Stimulated activated CD4-positive, alpha-beta T cell treated with anti-CD3 and anti-CD28 coated beads, Interleukin-4, amount 100 ng/mL, for 1 hour (primary cell): Measurements from ENCODE around the gene ARRDC4.

Experiments
- DNase-seq: peaks from one replicate; pipeline ENCODE4 v3.0.0-alpha.2; 2020

ARRDC4 gene

GRCh38 chr15:98000249-98001203 is 40.0 kb downstream of the ARRDC4 start:
- DNase-seq, result no peak

DNA sequence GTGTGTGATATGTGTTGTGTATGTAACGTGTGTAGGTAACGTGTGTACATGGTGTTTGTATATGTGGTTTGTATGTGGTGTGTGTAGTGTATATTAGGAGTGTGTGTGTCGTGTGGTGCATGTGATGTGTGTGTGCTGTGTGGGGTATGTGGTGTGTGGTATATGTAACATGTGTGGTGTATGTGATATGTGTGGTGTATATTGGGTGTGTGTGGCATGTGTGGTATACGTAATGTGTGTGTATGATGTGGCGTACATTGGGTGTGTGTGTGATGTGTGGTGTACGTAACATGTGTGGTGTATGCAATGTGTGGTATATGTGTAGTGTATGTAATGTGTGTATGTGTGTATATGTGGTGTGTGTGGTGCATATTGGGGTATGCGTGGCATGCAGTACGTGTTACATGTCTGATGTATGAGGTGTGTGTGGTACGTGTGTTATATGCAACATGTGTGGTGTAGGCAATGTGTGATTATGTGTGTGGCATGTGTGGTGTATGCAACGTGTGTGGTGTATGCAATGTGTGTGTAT is 41.2 kb downstream of the ARRDC4 start:
- no peak for DNase-seq

GRCh38 chr15:98002419-98002818 is 41.9 kb downstream of the ARRDC4 start:
- DNase-seq, result no peak

GRCh38 chr15:98002866-98003265 is 42.4 kb downstream of the ARRDC4 start:
- DNase-seq, result no peak

- DNase-seq, result no peak
These were observed 43.0 kb downstream of the ARRDC4 start for GRCh38 chr15:98003518-98003917.

GRCh38 chr15:98003996-98004395 is 43.5 kb downstream of the ARRDC4 start:
- no peak for DNase-seq

DNA sequence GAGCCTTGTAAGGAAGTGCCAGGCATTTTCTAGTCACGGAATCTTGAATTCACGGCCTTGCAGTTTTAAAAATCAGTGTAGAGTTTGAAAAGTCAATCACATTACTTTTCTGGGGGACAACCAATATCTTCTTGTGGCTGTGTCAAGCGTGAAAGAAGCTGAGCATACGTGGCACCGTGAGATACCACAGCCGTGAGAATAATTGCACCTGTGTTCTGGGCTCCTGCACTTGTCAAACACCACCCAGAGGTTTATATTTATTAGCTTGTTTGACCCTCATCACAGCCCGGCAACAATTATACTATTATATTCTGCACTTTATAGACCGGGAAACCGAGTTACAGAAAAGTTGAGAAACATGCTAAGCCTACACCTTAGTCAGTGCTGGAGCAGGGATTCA is 45.2 kb downstream of the ARRDC4 start:
- DNase-seq, result no peak

- DNase-seq, result no peak
These were observed 48.7 kb downstream of the ARRDC4 start for GRCh38 chr15:98009169-98009568.

DNA sequence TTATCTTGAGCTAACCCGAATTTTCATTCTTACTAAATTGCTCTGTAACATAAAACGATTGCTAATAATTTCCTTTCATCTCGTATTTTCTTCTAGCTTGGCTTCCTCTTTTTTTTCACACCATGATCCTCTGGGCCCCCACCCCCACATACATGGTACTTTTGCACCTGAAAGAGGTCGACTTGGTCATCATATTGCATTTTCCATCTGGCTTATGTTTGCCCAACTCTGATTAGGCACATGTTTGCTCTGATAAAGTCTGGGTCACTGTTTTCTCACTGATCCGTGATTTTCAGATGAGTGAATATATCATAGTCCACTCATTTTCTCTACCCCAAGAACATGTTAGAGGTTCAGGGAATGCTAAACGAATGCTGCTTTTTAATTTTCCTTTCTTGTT is 49.5 kb downstream of the ARRDC4 start:
- DNase-seq, result no peak

DNA sequence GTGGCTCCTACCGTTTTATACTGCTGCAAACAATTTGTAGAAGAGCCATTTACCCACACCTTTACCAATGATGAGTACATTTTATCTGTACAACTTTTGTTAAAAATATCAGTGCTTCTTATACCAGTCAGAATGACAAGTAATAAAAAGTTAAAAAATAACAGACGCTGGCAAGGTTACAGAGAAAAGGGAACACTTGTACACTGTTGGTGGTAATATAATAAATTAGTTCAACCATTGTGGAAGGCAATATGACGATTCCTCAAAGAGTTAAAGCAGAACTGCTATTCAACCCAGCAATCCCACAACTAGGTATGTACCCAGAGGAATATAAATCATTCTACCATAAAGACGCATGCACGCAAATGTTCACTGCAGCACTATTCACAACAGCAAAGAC is 51.9 kb downstream of the ARRDC4 start:
- DNase-seq, result no peak

GRCh38 chr15:98013631-98014030 is 53.1 kb downstream of the ARRDC4 start:
- DNase-seq, result no peak

GRCh38 chr15:98017150-98017964 is 56.9 kb downstream of the ARRDC4 start:
- DNase-seq, result no peak

DNA sequence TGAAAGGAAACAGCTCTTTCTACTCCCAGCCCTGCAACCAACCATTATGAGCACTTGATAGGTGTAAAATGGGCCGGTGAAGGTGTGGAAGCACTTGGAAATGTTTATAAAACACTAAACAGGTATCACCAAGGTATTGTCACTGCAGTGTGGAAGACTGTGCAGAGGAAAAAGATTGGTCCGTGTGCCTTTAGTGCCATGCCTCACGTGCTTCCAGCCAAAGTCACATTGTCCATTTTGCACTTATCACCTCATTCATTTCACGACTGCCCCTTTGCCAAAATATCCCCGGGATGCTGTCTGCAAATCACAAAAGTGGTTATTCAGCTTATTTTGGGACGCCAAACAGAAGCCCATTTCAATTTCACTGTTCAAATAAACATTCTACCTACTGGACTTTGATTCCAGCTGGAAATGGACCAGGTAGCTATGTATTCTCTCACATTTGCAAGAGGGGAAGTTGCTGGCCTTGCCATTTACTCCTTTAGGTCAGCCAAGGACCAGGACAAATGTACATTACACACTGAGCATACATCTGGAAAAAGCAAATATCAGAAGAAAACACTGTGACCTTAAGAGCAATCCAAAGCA is 58.4 kb downstream of the ARRDC4 start:
- DNase-seq, result no peak
